Small intestine (tissue), 7 donors: ENCODE data around the gene KCNJ2. TPM values are rescaled to one million over a fixed set of nuclear protein-coding genes. Genes with fewer than 3 reads are reported as not detected.

Experiments
- DNase-seq, 2 donors: peaks; one replicate each; pipeline versions ENCODE4 v3.0.0 to v3.0.0-alpha.2; 2013
- FAIRE-seq: peaks from 2 replicates; lab custom pipeline; 2012; peaks lifted over from hg19 to GRCh38; lab: Jason Lieb, UNC
- H3K27ac ChIP-seq, 3 donors: one replicate each; pipeline ENCODE4 v1.5.1; 2013; ENCODE audit warnings: low read length in 2 of 3, mild to moderate bottlenecking in 2 of 3, control low read depth in 1 of 3, inconsistent platforms in 1 of 3, low read depth in 1 of 3, moderate library complexity in 1 of 3
- H3K27me3 ChIP-seq, 3 donors: one replicate each; pipeline ENCODE4 v1.6.1; 2013; ENCODE audit warnings: low read length in 3 of 3, inconsistent platforms in 1 of 3; ENCODE audit not compliant: control insufficient read depth in 3 of 3, insufficient read depth in 3 of 3
- H3K36me3 ChIP-seq, 3 donors: one replicate each; pipeline ENCODE4 v1.6.1; 2013; ENCODE audit warnings: low read length in 3 of 3, inconsistent platforms in 1 of 3, low read depth in 1 of 3, mild to moderate bottlenecking in 1 of 3, moderate library complexity in 1 of 3; ENCODE audit not compliant: control insufficient read depth in 3 of 3, insufficient read depth in 2 of 3
- H3K4me1 ChIP-seq, 3 donors: one replicate each; pipeline ENCODE4 v1.6.1; 2013; ENCODE audit warnings: low read length in 2 of 3, inconsistent platforms in 1 of 3, low read depth in 1 of 3, mild to moderate bottlenecking in 1 of 3, moderate library complexity in 1 of 3; ENCODE audit not compliant: control insufficient read depth in 3 of 3, insufficient read depth in 2 of 3
- H3K4me3 ChIP-seq, 3 donors: one replicate each; pipeline ENCODE4 v1.5.1; 2013; ENCODE audit warnings: low read length in 3 of 3, control low read depth in 1 of 3, inconsistent platforms in 1 of 3, low read depth in 1 of 3, mild to moderate bottlenecking in 1 of 3, moderate library complexity in 1 of 3
- H3K9me3 ChIP-seq, 2 donors: one replicate each; pipeline ENCODE4 v1.6.1; 2013; ENCODE audit warnings: low read depth in 1 of 2, low read length in 1 of 2; ENCODE audit not compliant: control insufficient read depth in 2 of 2, insufficient read depth in 1 of 2
- WGBS, 3 donors: extraction: QIAGEN DNeasy Blood & Tissue Kit; methylation state at CpG; one replicate each; pipeline ENCODE4 v1.1.7; 2013; 5-methylcytosine and 5-hydroxymethylcytosine counted together
- polyA plus RNA-seq, 4 donors: library from polyadenylated mRNA; stranded (reverse) in 3 of 4; unstranded in 1 of 4; fragments of 200-250 nt in 3 of 4; fragments of 120-200 nt in 1 of 4; gene quantifications; one replicate each; pipeline versions ENCODE4 v1.2.1 to v1.2.3, GENCODE V29; 2013
- donor health status: healthy with polysubstance abuse.
- donor health status: control.
- donor health status: control.
- donor health status: Bipolar disorder and iron deficiency.
- donor health status: healthy.

Gene KCNJ2
- polyA plus RNA-seq, 4 donors: 0.27 to 1.6 (median 0.57) TPM

DNA sequence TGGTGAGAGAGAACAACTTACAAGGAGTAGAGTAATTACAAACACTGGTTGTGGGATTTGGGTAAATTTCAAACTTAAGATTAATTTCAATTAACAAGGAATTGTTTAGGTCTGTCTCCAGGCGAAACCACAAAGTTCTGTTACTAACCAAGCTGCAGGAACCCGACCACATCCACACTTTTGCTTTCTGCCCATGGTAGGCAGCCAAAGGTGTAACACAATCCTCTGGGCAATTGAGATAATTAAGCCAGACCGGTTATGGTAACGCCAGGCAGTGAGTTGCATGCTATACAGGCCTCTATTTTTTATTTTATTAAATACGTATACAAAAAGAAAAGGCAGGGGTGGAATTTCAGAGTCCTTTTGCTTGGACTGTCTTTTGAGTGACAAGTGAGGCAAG is 12.0 kb downstream of the KCNJ2 start:
- no peak overlapping the region for H3K27ac ChIP-seq
- no peak for FAIRE-seq
- no peaks in the 10 kb centered on the region for H3K4me1 ChIP-seq
- 82 to 90% (median 85%) methylated on average over 5 of the region's 5 CpGs for WGBS, 3 donors
- no peaks in the 10 kb centered on the region for H3K36me3 ChIP-seq
- H3K9me3 ChIP-seq: no peaks in the 10 kb centered on the region
- DNase-seq: no peak
- no peaks in the 10 kb centered on the region for H3K27me3 ChIP-seq
- no peak overlapping the region for H3K4me3 ChIP-seq

DNA sequence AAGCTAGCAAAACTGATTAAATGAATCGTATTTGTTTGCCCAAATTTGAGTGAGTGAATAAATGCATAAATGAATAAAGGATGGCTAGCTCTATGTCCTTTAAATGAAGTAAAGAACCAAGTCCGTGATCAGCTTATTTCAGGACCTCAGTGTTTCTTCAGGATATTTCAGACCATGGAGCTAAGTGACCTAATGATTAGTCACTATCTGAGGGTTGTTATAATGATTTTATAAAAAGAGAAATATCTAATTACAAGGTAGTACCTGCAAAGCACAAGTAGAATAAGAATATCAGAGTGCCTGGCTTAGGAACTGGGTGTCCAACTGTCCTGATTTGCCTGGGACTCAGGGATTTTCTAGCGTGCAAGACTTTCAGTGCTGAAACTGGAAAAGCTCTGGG is 12.5 kb downstream of the KCNJ2 start:
- FAIRE-seq (no peak), DNase-seq (no peak)
- Histone ChIP-seq H3K27me3 (no peaks in the 10 kb centered on the region), H3K4me1 (no peaks in the 10 kb centered on the region), H3K4me3 (no peak overlapping the region), H3K27ac (no peak overlapping the region), H3K9me3 (no peaks in the 10 kb centered on the region), H3K36me3 (no peaks in the 10 kb centered on the region)
- 92 to 93% (median 93%) methylated on average over 3 of the region's 3 CpGs for WGBS, 3 donors

DNA sequence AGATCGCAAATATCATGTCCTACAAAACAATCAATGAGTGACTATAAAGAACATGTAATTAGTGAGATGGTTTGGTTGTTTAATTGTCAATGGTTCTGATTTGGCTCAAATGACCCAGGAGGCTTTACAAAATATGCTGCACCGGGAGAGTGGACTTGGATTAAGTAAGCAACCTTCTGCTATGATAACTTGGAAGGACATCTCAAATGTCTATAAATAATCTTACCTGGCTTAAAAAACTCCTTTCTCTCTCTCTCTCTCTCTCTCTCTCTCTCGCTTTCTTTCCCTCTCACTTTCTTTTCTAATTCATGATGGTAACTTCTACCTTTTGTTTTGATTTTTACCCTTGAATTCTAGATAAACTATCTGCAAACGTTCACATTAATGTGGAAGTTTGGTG is 14.2 kb downstream of the KCNJ2 start:
- FAIRE-seq: no peak
- DNase-seq: no peak

DNA sequence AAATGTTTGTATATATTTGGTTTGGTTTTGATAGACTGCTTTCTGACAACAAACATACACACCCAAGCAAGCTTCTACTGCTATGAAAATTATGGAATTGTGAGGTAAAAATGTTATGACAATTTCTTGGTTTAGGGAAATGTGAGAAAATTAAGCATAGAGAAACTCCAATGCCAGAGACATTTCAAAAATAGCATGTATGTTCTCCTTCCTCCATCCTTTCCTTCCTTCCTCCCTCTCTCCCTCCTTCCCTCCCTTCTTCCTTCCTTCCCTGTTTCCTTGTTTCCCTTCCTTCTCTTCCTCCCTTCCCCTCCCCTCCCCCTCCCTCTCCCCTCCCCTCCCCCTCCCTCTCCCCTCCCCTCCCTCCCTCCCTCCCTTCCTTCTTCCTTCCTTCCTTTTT is 14.9 kb downstream of the KCNJ2 start:
- DNase-seq: no peak
- H3K4me3 ChIP-seq: no peak overlapping the region
- H3K4me1 ChIP-seq: no peaks in the 10 kb centered on the region
- H3K36me3 ChIP-seq: no peaks in the 10 kb centered on the region
- H3K9me3 ChIP-seq: no peaks in the 10 kb centered on the region
- no peaks in the 10 kb centered on the region for H3K27me3 ChIP-seq
- no peak overlapping the region for H3K27ac ChIP-seq
- FAIRE-seq: no peak

More for the DNA sequence above, 14.2 kb downstream of the KCNJ2 start:
- Histone ChIP-seq H3K4me3 (no peak overlapping the region), H3K4me1 (no peaks in the 10 kb centered on the region), H3K27ac (no peak overlapping the region), H3K27me3 (no peaks in the 10 kb centered on the region), H3K9me3 (no peaks in the 10 kb centered on the region), H3K36me3 (no peaks in the 10 kb centered on the region)
- WGBS, 3 donors: 77 to 88% (median 81%) methylated on average over 4 of the region's 4 CpGs

DNA sequence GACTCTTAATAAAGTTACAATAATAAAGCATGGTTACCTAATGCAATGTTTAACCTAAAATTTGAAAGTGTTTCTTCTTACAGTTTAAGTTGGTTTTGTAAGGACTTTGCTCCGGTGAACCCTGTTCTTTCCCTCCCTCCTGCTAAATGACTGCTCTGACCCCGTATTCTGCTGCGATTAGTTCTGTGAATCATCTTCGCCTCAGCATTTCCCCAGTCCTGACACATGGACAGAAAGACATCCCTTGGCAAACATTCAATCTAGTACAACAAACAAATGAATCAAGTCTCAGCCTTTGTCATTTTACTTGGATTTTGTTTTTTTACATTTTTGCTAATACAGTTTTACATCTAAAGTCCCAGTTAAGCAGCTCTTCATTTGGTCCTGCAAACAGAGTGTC is 15.4 kb downstream of the KCNJ2 start:
- H3K27ac ChIP-seq: no peak overlapping the region
- H3K4me1 ChIP-seq: no peaks in the 10 kb centered on the region
- DNase-seq (peak in 1 of 2 donors; percentile 53), FAIRE-seq (no peak)
- WGBS, 3 donors: 19 to 43% (median 43%) methylated on average over 4 of the region's 4 CpGs
- H3K36me3 ChIP-seq: no peaks in the 10 kb centered on the region
- no peaks in the 10 kb centered on the region for H3K9me3 ChIP-seq
- no peak overlapping the region for H3K4me3 ChIP-seq
- H3K27me3 ChIP-seq: no peaks in the 10 kb centered on the region

DNA sequence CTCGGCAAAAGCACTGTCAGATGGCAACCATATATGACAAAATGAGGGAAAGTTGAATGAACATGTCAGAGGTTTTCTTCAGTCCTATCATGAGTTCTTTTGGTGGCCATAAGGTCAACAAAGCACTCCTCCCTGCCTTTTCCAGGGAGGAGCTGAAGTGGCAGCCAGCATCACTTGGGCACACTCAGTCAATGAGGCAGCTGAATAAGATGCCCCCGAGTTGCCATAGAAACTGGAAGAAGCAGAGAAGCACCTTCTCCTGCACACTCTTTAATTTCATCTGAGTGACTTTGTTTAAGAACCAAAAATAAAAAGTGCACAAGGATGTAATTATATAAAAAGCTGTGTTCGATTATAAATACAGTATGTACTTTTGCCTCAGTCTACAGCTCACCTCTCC is 16.0 kb downstream of the KCNJ2 start:
- Histone ChIP-seq H3K9me3 (no peaks in the 10 kb centered on the region), H3K4me3 (no peak overlapping the region), H3K36me3 (no peaks in the 10 kb centered on the region), H3K4me1 (no peaks in the 10 kb centered on the region), H3K27me3 (no peaks in the 10 kb centered on the region), H3K27ac (no peak overlapping the region)
- WGBS, 3 donors: 83 to 93% (median 86%) methylated on average over 3 of the region's 3 CpGs
- DNase-seq (no peak), FAIRE-seq (no peak)

DNA sequence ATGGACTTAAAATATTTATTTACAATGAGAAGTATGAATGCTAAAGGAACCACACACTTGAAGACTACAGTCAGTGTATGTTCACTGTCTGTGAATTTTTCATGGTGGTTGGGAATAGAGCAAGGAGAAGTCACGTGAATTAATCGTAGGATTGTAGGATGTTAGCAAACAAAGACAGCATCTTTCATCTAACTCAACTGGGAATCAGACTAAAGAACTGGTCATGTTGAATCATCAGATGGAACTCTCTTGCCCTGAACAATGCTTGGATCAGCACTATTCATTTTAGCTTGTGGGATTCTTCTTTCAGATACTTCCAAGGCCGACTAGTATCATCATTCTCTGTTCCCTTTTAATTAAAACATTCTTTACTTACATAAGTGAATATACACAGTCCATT is 18.1 kb downstream of the KCNJ2 start:
- WGBS, 3 donors: 85 to 93% (median 88%) methylated on average over 3 of the region's 3 CpGs
- FAIRE-seq: no peak

DNA sequence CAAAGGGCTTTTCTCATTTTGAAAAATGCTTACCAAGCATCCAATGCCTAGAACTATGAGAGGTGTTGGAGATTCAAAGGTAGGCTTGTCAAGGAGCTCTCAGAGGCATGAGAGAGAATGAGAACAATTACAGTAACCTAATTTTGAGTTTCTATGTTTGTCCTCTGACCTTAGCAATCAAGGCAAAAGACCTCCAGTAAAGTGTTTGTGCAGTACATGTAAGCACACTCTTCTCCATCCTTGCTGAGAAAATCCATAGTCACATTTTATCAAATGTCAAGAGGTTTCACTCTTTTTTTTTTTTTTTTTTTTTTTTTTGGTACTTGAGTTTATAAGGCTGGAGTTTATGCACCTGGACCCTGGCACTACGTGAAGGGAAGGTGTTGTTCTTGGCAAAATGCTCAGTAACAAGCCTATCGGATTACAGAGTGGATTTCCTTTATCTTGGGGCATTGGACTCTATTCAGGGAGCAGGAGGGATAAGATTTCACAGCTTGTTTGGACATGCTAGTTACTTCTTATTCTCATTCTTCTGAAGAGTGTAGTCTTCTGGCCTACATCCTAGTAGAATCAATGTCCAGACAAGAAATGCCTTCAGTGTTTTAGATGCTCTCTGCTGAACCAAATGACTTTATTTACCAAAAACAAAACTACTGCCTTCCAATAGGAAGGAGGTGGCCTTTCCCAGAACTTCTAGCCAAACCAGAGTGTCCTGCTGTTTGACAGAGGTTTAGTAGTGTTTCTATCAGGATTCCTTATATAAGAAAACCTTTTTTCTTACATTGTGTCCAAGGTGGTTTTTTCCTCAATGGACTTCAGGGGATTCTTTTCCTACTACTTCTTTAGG is 21.9 kb downstream of the KCNJ2 start:
- 9 to 52% (median 29%) methylated on average over 2 of the region's 2 CpGs for WGBS, 3 donors
- H3K4me3 ChIP-seq: no peak overlapping the region
- no peak for FAIRE-seq
- no peaks in the 10 kb centered on the region for H3K36me3 ChIP-seq
- peak in 1 of 2 donors; percentile 35 for DNase-seq
- no peaks in the 10 kb centered on the region for H3K4me1 ChIP-seq
- no peaks in the 10 kb centered on the region for H3K9me3 ChIP-seq
- peaks cover 0 to 2% (median 0%) of the 10 kb centered on the region in 3 donors for H3K27me3 ChIP-seq
- H3K27ac ChIP-seq: no peak overlapping the region

More for the DNA sequence above, 18.1 kb downstream of the KCNJ2 start:
- H3K27ac ChIP-seq: no peak overlapping the region
- no peaks in the 10 kb centered on the region for H3K27me3 ChIP-seq
- H3K9me3 ChIP-seq: no peaks in the 10 kb centered on the region
- H3K4me3 ChIP-seq: no peak overlapping the region
- DNase-seq: no peak
- H3K36me3 ChIP-seq: no peaks in the 10 kb centered on the region
- no peaks in the 10 kb centered on the region for H3K4me1 ChIP-seq

DNA sequence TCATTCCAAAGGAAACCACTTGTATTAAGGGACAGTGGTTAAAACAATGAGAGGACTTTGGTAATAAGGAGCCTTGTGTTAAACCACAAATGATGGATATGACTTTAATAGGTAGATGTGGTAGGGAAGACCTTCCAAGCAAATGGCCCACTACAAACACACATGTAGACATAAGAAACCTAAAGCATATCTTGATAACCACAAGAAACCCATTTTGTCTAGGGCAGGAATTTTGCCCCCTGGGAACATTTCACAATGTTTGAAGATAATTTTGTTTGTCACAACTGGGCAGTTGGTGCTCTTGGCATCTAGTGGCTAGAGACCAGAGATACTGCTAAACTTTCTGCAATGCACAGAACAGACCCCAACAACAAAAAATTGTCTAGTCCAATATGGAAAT is 25.8 kb downstream of the KCNJ2 start:
- no peak overlapping the region for H3K4me3 ChIP-seq
- FAIRE-seq: no peak

More for the DNA sequence above, 25.8 kb downstream of the KCNJ2 start:
- H3K27ac ChIP-seq: no peak overlapping the region
- no peaks in the 10 kb centered on the region for H3K4me1 ChIP-seq
- DNase-seq: no peak
- H3K27me3 ChIP-seq: peaks cover 0 to 2% (median 0%) of the 10 kb centered on the region in 3 donors
- H3K9me3 ChIP-seq: no peaks in the 10 kb centered on the region
- no peaks in the 10 kb centered on the region for H3K36me3 ChIP-seq
